Islet of Langerhans (tissue), 1 donor: ENCODE results near the gene NEK5.

Source experiments
- FAIRE-seq: peaks from one replicate; lab custom pipeline; 2011; peaks lifted over from hg19 to GRCh38; lab: Jason Lieb, UNC

The NEK5 gene

GRCh38 chr13:52010890-52011631 lies 117.8 kb downstream of the NEK5 start, which contains the start of gene ATP7B:
TSS of gene ATP7B (minus strand) at chr13:52011450. CDS start at chr13:52011337, 113 bp downstream.
- FAIRE-seq = no peak

GRCh38 chr13:52009946-52010345 lies 118.9 kb downstream of the NEK5 start:
- FAIRE-seq = no peak

GRCh38 chr13:52006523-52007245 lies 122.2 kb downstream of the NEK5 start:
- no peak for FAIRE-seq

- FAIRE-seq = no peak
These were observed 122.9 kb downstream of the NEK5 start for GRCh38 chr13:52005841-52006522.

- no peak for FAIRE-seq
These were observed 124.2 kb downstream of the NEK5 start for GRCh38 chr13:52004511-52005170.

GRCh38 chr13:52003541-52003940 lies 125.3 kb downstream of the NEK5 start:
- FAIRE-seq = no peak

- no peak for FAIRE-seq
These were observed 126.5 kb downstream of the NEK5 start for GRCh38 chr13:52002361-52002760.

- peak; percentile 75 for FAIRE-seq
These were observed 127.6 kb downstream of the NEK5 start for GRCh38 chr13:52001120-52001731.

- FAIRE-seq = no peak
These were observed 129.0 kb downstream of the NEK5 start for GRCh38 chr13:51999921-52000320.

GRCh38 chr13:51999510-51999911 lies 129.4 kb downstream of the NEK5 start:
- FAIRE-seq = no peak

GRCh38 chr13:51998723-51999509 lies 130.0 kb downstream of the NEK5 start:
- no peak for FAIRE-seq

GRCh38 chr13:51997641-51998330 lies 131.1 kb downstream of the NEK5 start:
- no peak for FAIRE-seq

GRCh38 chr13:51997186-51997585 lies 131.7 kb downstream of the NEK5 start:
- no peak for FAIRE-seq

- no peak for FAIRE-seq
These were observed 132.2 kb downstream of the NEK5 start for GRCh38 chr13:51996641-51997040.

- FAIRE-seq = no peak
These were observed 133.0 kb downstream of the NEK5 start for GRCh38 chr13:51995677-51996551.

- FAIRE-seq = no peak
These were observed 135.2 kb downstream of the NEK5 start for GRCh38 chr13:51993713-51994112.

GRCh38 chr13:51988988-51989618 lies 139.8 kb downstream of the NEK5 start:
- no peak for FAIRE-seq
